HL-60 (cell line): ENCODE measurements around the gene ABCC1.

Experiments used
- DNase-seq, 2 experiments: peaks; one replicate each; pipeline ENCODE4 v3.0.0-alpha.2; 2010 to 2020; ENCODE audit warnings: low read depth in 1 of 2, low spot score in 1 of 2
- H3K27ac ChIP-seq: fragments of 250-450 bp; sonication (Bioruptor Pico); replicated peaks from 2 replicates; pipeline ENCODE4 v1.5.1; 2020; ENCODE audit warnings: mild to moderate bottlenecking, moderate library complexity
- H3K27me3 ChIP-seq: fragments of 250-450 bp; sonication (Bioruptor Pico); 2 replicates; pipeline ENCODE4 v1.5.1; 2021; ENCODE audit warnings: mild to moderate bottlenecking, moderate library complexity; ENCODE audit not compliant: insufficient read depth, poor library complexity, severe bottlenecking
- H3K4me3 ChIP-seq: replicated peaks from 2 replicates; pipeline ENCODE4 v1.5.1; 2011; ENCODE audit warnings: mild to moderate bottlenecking, control low read depth, low read length; ENCODE audit not compliant: insufficient read depth
- GABPA ChIP-seq: IDR thresholded peaks from 2 replicates; pipeline ENCODE4 v1.6.1; 2012; ENCODE audit warnings: low read depth
- POLR2AphosphoS5 ChIP-seq: IDR thresholded peaks from 2 replicates; pipeline ENCODE4 v1.6.1; 2012; ENCODE audit warnings: low read depth
- SPI1 ChIP-seq: IDR thresholded peaks from 2 replicates; pipeline ENCODE4 v1.6.1; 2012; ENCODE audit warnings: low read depth, mild to moderate bottlenecking, borderline replicate concordance
- TF ChIP-seq, protein P1 (sequence below): IDR thresholded peaks from one replicate; pipeline ENCODE4 v1.5.1; 2011; ENCODE audit warnings: low read length, control low read depth, inconsistent platforms; ENCODE audit not compliant: insufficient read depth
- TF ChIP-seq, protein P2 (sequence below): IDR thresholded peaks from 2 replicates; pipeline ENCODE4 v1.6.1; 2012; ENCODE audit warnings: low read depth; ENCODE audit not compliant: insufficient replicate concordance

ABCC1 gene

DNA sequence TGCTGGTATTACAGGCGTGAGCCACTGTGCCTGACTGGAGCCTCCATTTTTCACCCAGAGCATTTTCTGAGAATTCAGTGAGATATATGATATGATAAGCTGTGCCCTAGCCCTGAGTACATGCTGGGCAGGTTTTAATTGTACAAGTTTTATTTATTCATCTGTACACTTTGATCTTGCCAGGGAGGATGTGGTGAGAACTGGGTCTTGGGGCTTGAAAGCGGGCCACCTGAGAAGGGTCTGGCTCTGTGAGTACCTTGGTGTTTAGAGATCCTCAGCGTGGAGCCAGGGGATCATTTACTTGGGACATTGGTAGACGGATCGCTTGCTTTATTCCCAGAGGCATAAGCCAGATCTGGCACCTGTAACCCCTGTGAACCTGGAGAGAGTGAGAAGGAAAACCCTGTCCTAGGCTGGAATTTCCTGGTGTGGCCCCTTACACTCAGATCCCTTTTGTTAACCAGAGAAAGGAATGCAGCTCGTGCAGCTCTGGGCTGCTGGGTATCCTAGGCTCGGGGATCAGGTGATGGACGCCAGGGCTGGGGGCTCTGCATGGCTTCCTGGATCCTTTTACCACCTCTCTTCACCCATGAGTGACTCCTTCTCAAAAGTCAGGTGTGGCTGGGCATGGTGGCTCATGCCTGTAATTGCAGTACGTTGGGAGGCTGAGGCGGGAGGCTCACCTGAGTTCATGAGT, 91.9 kb downstream of the ABCC1 start:
- TF ChIP-seq, protein P1, sequence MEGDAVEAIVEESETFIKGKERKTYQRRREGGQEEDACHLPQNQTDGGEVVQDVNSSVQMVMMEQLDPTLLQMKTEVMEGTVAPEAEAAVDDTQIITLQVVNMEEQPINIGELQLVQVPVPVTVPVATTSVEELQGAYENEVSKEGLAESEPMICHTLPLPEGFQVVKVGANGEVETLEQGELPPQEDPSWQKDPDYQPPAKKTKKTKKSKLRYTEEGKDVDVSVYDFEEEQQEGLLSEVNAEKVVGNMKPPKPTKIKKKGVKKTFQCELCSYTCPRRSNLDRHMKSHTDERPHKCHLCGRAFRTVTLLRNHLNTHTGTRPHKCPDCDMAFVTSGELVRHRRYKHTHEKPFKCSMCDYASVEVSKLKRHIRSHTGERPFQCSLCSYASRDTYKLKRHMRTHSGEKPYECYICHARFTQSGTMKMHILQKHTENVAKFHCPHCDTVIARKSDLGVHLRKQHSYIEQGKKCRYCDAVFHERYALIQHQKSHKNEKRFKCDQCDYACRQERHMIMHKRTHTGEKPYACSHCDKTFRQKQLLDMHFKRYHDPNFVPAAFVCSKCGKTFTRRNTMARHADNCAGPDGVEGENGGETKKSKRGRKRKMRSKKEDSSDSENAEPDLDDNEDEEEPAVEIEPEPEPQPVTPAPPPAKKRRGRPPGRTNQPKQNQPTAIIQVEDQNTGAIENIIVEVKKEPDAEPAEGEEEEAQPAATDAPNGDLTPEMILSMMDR = no peak
- TF ChIP-seq GABPA (no peak), POLR2AphosphoS5 (no peak)
- Histone ChIP-seq H3K27ac (no peak overlapping the region), H3K4me3 (no peak overlapping the region), H3K27me3 (no peaks in the 10 kb centered on the region)
- DNase-seq = no peak

DNA sequence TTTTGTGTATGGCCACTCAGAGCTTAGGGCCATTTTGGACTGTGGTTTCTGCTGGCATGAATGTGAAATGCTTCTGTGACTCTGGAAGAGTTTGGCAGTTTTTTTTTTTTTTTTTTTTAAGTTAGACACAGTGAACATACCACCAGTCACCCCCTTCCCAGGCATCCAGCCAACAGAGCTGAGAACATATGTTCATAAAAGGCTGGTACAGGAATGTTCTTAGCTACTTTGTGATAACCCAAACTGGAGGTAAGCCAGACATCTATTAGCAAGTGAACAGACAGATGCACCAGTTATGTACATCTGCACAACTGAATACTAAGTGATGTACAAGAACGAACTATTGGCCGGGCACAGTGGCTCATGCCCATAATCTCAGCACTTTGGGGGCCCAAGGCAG, 92.7 kb downstream of the ABCC1 start:
- Histone ChIP-seq H3K4me3 (no peak overlapping the region), H3K27ac (no peak overlapping the region), H3K27me3 (no peaks in the 10 kb centered on the region)
- no peak for DNase-seq
- TF ChIP-seq, protein P1 = no peak
- TF ChIP-seq POLR2AphosphoS5 (no peak), SPI1 (no peak), GABPA (no peak)
- TF ChIP-seq, protein P2, sequence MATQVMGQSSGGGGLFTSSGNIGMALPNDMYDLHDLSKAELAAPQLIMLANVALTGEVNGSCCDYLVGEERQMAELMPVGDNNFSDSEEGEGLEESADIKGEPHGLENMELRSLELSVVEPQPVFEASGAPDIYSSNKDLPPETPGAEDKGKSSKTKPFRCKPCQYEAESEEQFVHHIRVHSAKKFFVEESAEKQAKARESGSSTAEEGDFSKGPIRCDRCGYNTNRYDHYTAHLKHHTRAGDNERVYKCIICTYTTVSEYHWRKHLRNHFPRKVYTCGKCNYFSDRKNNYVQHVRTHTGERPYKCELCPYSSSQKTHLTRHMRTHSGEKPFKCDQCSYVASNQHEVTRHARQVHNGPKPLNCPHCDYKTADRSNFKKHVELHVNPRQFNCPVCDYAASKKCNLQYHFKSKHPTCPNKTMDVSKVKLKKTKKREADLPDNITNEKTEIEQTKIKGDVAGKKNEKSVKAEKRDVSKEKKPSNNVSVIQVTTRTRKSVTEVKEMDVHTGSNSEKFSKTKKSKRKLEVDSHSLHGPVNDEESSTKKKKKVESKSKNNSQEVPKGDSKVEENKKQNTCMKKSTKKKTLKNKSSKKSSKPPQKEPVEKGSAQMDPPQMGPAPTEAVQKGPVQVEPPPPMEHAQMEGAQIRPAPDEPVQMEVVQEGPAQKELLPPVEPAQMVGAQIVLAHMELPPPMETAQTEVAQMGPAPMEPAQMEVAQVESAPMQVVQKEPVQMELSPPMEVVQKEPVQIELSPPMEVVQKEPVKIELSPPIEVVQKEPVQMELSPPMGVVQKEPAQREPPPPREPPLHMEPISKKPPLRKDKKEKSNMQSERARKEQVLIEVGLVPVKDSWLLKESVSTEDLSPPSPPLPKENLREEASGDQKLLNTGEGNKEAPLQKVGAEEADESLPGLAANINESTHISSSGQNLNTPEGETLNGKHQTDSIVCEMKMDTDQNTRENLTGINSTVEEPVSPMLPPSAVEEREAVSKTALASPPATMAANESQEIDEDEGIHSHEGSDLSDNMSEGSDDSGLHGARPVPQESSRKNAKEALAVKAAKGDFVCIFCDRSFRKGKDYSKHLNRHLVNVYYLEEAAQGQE = no peak

DNA sequence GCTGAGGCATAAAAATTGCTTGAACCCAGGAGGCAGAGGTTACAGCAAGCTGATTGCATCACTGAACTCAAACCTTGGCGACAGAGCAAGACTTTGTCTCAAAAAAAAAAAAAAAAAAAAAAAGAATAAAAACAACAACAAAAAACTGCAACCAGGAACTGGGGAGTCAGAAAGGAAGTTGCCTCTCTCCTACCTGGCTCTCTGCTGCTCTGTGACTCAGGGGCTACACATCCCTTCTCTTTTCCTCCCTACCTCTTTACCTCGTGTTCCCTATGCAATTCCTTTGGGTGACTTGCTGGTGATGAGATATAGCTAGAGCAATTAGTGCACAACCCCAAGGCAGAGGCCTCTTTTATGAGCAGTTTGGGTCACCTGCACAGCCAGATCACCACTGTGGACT, 95.9 kb downstream of the ABCC1 start:
- Histone ChIP-seq H3K27me3 (no peaks in the 10 kb centered on the region), H3K4me3 (no peak overlapping the region), H3K27ac (peak overlapping the region; percentile 18; the same call in 1 of the 2 replicates)
- DNase-seq = no peak
- TF ChIP-seq, protein P2 = no peak
- TF ChIP-seq SPI1 (no peak), GABPA (no peak)
- TF ChIP-seq, protein P1 = no peak

DNA sequence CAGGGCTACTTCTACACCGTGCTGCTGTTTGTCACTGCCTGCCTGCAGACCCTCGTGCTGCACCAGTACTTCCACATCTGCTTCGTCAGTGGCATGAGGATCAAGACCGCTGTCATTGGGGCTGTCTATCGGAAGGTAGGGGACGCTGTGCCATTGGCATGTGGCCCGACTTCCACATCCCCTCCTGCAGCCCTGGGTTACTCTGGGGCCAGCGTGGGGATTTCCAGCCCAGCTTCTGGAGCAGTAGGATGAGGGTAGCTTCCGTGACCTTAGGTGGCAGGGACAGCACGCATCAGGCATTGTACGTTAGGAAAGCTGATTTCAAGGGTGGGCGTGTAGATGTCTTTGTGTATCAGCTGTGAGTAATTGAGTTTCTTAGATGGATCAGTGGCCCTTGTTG, 96.5 kb downstream of the ABCC1 start:
- H3K27ac ChIP-seq = peak overlapping the region; percentile 18; the same call in 1 of the 2 replicates
- peak in 1 of 2 experiments; percentile 51 for DNase-seq
- TF ChIP-seq, protein P1 = peak; percentile 26
- TF ChIP-seq POLR2AphosphoS5 = no peak
- no peaks in the 10 kb centered on the region for H3K27me3 ChIP-seq
- H3K4me3 ChIP-seq = no peak overlapping the region
